Ishikawa (cell line): ENCODE results near the gene A2ML1.

Experiments
- CEBPB ChIP-seq: IDR thresholded peaks from 2 replicates; pipeline ENCODE4 v1.6.1; 2012
- CREB1 ChIP-seq: IDR thresholded peaks from 2 replicates; pipeline ENCODE4 v1.6.1; 2012; ENCODE audit warnings: low read depth
- EGR1 ChIP-seq: IDR thresholded peaks from 2 replicates; pipeline ENCODE4 v1.6.1; 2012
- EP300 ChIP-seq: IDR thresholded peaks from 2 replicates; pipeline ENCODE4 v1.6.1; 2012; ENCODE audit warnings: borderline replicate concordance
- FOXM1 ChIP-seq: IDR thresholded peaks from 2 replicates; pipeline ENCODE4 v1.6.1; 2012; ENCODE audit warnings: low read depth, borderline replicate concordance
- NFIC ChIP-seq: IDR thresholded peaks from 2 replicates; pipeline ENCODE4 v1.6.1; 2012
- RAD21 ChIP-seq: IDR thresholded peaks from 2 replicates; pipeline ENCODE4 v1.6.1; 2012; ENCODE audit warnings: low read depth
- TAF1 ChIP-seq: IDR thresholded peaks from 2 replicates; pipeline ENCODE4 v1.6.1; 2012; ENCODE audit warnings: low read depth, mild to moderate bottlenecking
- TCF12 ChIP-seq: IDR thresholded peaks from 2 replicates; pipeline ENCODE4 v1.6.1; 2012; ENCODE audit warnings: low read depth
- TEAD4 ChIP-seq: IDR thresholded peaks from 2 replicates; pipeline ENCODE4 v1.6.1; 2012
- YY1 ChIP-seq: IDR thresholded peaks from 2 replicates; pipeline ENCODE4 v1.6.1; 2012; ENCODE audit warnings: low read depth
- ZBTB7A ChIP-seq: IDR thresholded peaks from 2 replicates; pipeline ENCODE4 v1.6.1; 2012; ENCODE audit warnings: low read depth
- TF ChIP-seq, protein P1 (sequence below): IDR thresholded peaks from 2 replicates; pipeline ENCODE4 v1.6.1; 2012; ENCODE audit warnings: low read depth, mild to moderate bottlenecking
- TF ChIP-seq, protein P2 (sequence below): IDR thresholded peaks from 2 replicates; pipeline ENCODE4 v1.6.1; 2012
- TF ChIP-seq, protein P3 (sequence below): IDR thresholded peaks from 2 replicates; pipeline ENCODE4 v1.6.1; 2012

Gene A2ML1

DNA sequence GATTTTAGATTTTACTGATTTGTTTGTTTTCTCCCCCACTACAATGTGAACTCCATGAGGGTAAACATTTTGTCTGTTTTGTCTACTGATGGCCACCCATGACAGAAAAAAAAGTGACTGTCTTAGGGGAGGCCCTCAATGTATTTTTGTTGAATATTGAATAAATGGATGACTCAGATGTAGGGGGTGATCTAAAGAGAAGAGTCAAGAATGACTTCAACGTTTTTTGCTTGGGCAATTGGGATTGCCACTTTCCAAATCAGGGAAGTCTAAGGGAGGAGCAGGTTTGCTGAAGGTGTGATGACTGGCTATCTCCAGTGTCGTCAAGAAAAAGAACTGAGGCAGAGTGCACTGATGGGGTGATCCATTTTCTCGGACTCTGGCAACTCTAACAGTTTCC is 81.2 kb downstream of the A2ML1 start:
- TF ChIP-seq, protein P1, sequence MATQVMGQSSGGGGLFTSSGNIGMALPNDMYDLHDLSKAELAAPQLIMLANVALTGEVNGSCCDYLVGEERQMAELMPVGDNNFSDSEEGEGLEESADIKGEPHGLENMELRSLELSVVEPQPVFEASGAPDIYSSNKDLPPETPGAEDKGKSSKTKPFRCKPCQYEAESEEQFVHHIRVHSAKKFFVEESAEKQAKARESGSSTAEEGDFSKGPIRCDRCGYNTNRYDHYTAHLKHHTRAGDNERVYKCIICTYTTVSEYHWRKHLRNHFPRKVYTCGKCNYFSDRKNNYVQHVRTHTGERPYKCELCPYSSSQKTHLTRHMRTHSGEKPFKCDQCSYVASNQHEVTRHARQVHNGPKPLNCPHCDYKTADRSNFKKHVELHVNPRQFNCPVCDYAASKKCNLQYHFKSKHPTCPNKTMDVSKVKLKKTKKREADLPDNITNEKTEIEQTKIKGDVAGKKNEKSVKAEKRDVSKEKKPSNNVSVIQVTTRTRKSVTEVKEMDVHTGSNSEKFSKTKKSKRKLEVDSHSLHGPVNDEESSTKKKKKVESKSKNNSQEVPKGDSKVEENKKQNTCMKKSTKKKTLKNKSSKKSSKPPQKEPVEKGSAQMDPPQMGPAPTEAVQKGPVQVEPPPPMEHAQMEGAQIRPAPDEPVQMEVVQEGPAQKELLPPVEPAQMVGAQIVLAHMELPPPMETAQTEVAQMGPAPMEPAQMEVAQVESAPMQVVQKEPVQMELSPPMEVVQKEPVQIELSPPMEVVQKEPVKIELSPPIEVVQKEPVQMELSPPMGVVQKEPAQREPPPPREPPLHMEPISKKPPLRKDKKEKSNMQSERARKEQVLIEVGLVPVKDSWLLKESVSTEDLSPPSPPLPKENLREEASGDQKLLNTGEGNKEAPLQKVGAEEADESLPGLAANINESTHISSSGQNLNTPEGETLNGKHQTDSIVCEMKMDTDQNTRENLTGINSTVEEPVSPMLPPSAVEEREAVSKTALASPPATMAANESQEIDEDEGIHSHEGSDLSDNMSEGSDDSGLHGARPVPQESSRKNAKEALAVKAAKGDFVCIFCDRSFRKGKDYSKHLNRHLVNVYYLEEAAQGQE: no peak
- TF ChIP-seq CEBPB: no peak
- no peak for TF ChIP-seq TEAD4
- TF ChIP-seq ZBTB7A: no peak
- no peak for TF ChIP-seq EGR1
- no peak for TF ChIP-seq YY1
- no peak for TF ChIP-seq TCF12
- no peak for TF ChIP-seq CREB1
- TF ChIP-seq NFIC: no peak
- TF ChIP-seq, protein P2, sequence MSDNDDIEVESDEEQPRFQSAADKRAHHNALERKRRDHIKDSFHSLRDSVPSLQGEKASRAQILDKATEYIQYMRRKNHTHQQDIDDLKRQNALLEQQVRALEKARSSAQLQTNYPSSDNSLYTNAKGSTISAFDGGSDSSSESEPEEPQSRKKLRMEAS: no peak
- TF ChIP-seq, protein P3, sequence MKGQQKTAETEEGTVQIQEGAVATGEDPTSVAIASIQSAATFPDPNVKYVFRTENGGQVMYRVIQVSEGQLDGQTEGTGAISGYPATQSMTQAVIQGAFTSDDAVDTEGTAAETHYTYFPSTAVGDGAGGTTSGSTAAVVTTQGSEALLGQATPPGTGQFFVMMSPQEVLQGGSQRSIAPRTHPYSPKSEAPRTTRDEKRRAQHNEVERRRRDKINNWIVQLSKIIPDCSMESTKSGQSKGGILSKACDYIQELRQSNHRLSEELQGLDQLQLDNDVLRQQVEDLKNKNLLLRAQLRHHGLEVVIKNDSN: no peak
- TF ChIP-seq RAD21: no peak
- TF ChIP-seq EP300: no peak
- TF ChIP-seq FOXM1: no peak
- no peak for TF ChIP-seq TAF1

DNA sequence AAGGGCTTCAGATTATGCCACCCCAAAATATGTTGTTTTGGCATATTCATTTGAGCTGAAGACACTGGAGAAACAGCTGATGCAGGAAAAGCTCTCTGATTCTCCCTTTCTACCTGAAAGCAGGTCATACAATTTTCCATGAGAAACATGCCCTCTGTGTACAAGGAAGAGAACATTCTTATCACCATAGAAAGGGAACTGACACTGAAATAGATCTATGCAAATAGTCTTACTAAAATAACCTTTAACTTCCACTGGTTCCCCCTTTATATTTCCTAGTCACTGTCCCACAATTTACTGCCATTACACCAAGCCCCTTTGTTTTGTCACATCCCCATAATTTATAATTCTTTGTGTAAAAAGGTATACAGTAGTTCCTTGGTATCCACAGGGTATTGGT is 82.2 kb downstream of the A2ML1 start:
- TF ChIP-seq CREB1 (no peak), ZBTB7A (no peak), RAD21 (no peak), TAF1 (no peak), TCF12 (no peak), YY1 (no peak), EGR1 (no peak), CEBPB (no peak), NFIC (no peak), TEAD4 (no peak)
- TF ChIP-seq, protein P1: no peak
- TF ChIP-seq, protein P2: no peak
- TF ChIP-seq, protein P3: no peak

DNA sequence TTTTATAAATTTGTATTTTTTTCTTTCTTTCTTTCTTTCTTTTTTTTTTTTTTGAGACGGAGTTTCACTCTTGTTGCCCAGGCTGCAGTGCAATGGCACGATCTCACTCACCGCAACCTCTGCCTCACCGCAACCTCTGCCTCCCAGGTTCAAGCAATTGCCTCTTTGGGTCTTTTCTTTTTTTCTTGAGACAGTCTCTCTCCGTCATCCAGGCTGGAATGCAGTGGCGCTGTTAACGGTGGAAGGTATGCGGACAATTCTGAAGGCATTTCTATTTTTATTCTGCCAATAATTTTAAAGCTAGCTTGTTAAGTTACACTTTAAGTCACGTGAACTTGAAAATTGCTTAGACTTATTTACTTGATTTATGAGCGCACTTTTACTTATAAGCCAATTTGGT is 83.1 kb downstream of the A2ML1 start:
- TF ChIP-seq, protein P3: no peak
- no peak for TF ChIP-seq ZBTB7A
- TF ChIP-seq, protein P1: no peak
- no peak for TF ChIP-seq TAF1
- no peak for TF ChIP-seq TEAD4
- TF ChIP-seq TCF12: no peak

DNA sequence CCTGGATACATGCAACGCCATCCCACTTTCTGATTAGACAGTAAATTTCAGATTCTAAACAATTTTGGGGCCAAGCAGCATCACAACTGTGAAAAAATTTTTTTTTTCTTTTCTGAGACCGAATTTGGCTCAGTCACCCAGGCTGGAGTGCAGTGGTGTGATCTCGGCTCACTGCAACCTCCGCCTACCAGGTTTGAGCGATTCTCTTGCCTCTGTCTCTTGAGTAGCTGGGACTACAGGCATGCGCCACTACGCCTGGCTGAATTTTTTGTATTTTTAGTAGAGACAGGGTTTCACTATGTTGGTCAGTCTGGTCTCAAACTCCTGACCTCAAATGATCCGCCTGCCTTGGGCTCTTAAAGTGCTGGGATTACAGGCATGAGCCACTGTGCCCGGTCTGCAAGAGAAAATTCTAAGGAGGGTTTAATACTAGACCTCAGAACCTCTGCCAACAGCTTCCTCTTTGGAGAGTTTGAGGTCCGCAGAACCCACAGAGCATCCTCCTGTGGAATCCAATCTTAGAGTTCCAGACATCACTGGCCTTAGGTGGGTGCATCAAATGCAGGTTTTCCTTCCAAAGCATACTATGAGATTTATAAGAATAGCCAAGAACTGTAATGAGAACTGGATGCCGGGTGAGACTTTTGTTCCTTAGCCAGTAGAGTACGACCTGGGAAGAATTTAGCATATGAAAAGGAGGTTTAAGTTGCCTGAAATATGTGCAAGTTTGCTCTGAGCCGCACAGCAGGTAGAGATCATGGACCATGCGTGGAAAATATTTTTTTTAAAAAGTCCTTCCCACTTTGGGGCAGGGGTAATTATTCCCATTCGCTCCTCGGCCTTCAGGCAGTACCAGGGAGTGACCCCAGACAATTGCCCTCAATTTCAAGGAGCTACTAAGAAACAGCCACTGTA is 84.1 kb downstream of the A2ML1 start:
- TF ChIP-seq ZBTB7A: no peak
- no peak for TF ChIP-seq TCF12
- TF ChIP-seq, protein P1: no peak
- no peak for TF ChIP-seq TEAD4
- TF ChIP-seq EGR1: no peak
